Lower leg skin (tissue), 3 donors: ENCODE measurements around the gene GMCL2.

Experiments used
- POLR2A ChIP-seq, 2 donors: fragments of 450-650 bp; IDR thresholded peaks; one replicate each; pipeline ENCODE4 v1.6.1; 2016 to 2017; ENCODE audit warnings: antibody characterized with exemption in 2 of 2, mild to moderate bottlenecking in 1 of 2, moderate library complexity in 1 of 2
- TF ChIP-seq, protein P1 (sequence below), 3 donors: fragments of 450-650 bp; IDR thresholded peaks; one replicate each; pipeline ENCODE4 v1.5.1; 2016; ENCODE audit warnings: antibody characterized with exemption in 3 of 3, mild to moderate bottlenecking in 3 of 3, moderate library complexity in 2 of 3

GRCh38 chr5:178152491-178153444 lies 34.4 kb downstream of the GMCL2 start:
- TF ChIP-seq, protein P1, sequence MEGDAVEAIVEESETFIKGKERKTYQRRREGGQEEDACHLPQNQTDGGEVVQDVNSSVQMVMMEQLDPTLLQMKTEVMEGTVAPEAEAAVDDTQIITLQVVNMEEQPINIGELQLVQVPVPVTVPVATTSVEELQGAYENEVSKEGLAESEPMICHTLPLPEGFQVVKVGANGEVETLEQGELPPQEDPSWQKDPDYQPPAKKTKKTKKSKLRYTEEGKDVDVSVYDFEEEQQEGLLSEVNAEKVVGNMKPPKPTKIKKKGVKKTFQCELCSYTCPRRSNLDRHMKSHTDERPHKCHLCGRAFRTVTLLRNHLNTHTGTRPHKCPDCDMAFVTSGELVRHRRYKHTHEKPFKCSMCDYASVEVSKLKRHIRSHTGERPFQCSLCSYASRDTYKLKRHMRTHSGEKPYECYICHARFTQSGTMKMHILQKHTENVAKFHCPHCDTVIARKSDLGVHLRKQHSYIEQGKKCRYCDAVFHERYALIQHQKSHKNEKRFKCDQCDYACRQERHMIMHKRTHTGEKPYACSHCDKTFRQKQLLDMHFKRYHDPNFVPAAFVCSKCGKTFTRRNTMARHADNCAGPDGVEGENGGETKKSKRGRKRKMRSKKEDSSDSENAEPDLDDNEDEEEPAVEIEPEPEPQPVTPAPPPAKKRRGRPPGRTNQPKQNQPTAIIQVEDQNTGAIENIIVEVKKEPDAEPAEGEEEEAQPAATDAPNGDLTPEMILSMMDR (IDR thresholded peaks at IDR 0.05): no peak
- no peak for TF ChIP-seq POLR2A (IDR thresholded peaks at IDR 0.05)
